Upper lobe of left lung (tissue), 6 donors: ENCODE results near the gene CALHM4. TPM values are rescaled to one million over a fixed set of nuclear protein-coding genes. Genes with fewer than 3 reads are reported as not detected.
"Not testable (repeated sequence)": the region's sequence is repeated elsewhere in the genome, so short reads cannot be mapped to it uniquely, and the experiment has no call there.

Source experiments
- ATAC-seq, 2 donors: fragments of 200-7000 bp; cut with Tn5 transposase; one replicate each; pipeline ENCODE4 v1.9.1; 2022; ENCODE audit warnings: mild to moderate bottlenecking in 2 of 2, moderate library complexity in 2 of 2; ENCODE audit not compliant: low FRiP score in 2 of 2
- DNase-seq, 2 donors: peaks; one replicate each; pipeline ENCODE4 v3.0.0-alpha.2; 2019 to 2020
- H3K27ac ChIP-seq, 4 donors: fragments of 200-600 bp; sonication (generic); one replicate each; pipeline ENCODE4 v1.5.1; 2016 to 2019
- H3K27me3 ChIP-seq, 4 donors: fragments of 200-600 bp; sonication (generic); one replicate each; pipeline ENCODE4 v1.5.1; 2017 to 2019
- H3K36me3 ChIP-seq, 4 donors: fragments of 200-600 bp; sonication (generic); one replicate each; pipeline ENCODE4 v1.5.1; 2016 to 2019
- H3K4me1 ChIP-seq, 4 donors: fragments of 200-600 bp; sonication (generic); one replicate each; pipeline ENCODE4 v1.5.1; 2018 to 2019
- H3K4me3 ChIP-seq, 4 donors: fragments of 200-600 bp; sonication (generic); one replicate each; pipeline ENCODE4 v1.5.1; 2017 to 2019; ENCODE audit warnings: mild to moderate bottlenecking in 2 of 4, moderate library complexity in 1 of 4
- H3K9me3 ChIP-seq, 4 donors: fragments of 200-600 bp; sonication (generic); one replicate each; pipeline ENCODE4 v1.5.1; 2018 to 2019
- CTCF ChIP-seq, 6 experiments: fragments of 450-650 bp in 4 of 6; fragments of 200-600 bp in 2 of 6; sonication (generic) in 2 of 6; IDR thresholded peaks; one replicate each; pipeline ENCODE4 v1.5.1; 2016 to 2019; ENCODE audit warnings: antibody characterized with exemption in 6 of 6
- EP300 ChIP-seq, 4 donors: sonication (generic); formaldehyde crosslinking; IDR thresholded peaks; one replicate each; pipeline ENCODE4 v1.5.1; 2017; ENCODE audit warnings: antibody characterized with exemption in 4 of 4, control low read depth in 2 of 4
- POLR2A ChIP-seq, 4 donors: fragments of 450-650 bp; IDR thresholded peaks; one replicate each; pipeline ENCODE4 v1.5.1; 2016 to 2017; ENCODE audit warnings: antibody characterized with exemption in 4 of 4, mild to moderate bottlenecking in 2 of 4
- POLR2AphosphoS5 ChIP-seq, 2 donors: sonication (generic); formaldehyde crosslinking; IDR thresholded peaks; one replicate each; pipeline ENCODE4 v1.5.1; 2017; ENCODE audit warnings: antibody characterized with exemption in 2 of 2
- WGBS, 2 donors: methylation state at CpG; one replicate each; pipeline ENCODE4 v1.1.5; 2017 to 2018; 5-methylcytosine and 5-hydroxymethylcytosine counted together
- total RNA-seq, 6 donors: library from RNA; depleted of rRNA in 4 of 6; stranded (reverse); fragments of >200 nt in 4 of 6; gene quantifications; one replicate each; pipeline versions ENCODE4 v1.1.0 to v1.2.1, GENCODE V29; 2016 to 2021
- donor health status: DM: no; HTN: no; CAD: no; lungs with moderate emphysema.
- donor health status: DM: no; HTN: yes; CAD: no; lungs with severe emphysema.

The CALHM4 gene
- total RNA-seq, 6 donors from 2014 or later = not detected

GRCh38 chr6:116586738-116587137 is 33.2 kb downstream of the CALHM4 start:
- 94 to 98% methylated on average over 2 of the region's 2 CpGs for WGBS, 2 donors
- ATAC-seq (no peak), DNase-seq (no peak)
- no peaks in the 10 kb centered on the region for H3K27me3 ChIP-seq
- H3K4me1 ChIP-seq = no peaks in the 10 kb centered on the region
- no peak overlapping the region for H3K4me3 ChIP-seq
- no peak overlapping the region for H3K27ac ChIP-seq
- H3K36me3 ChIP-seq = peaks cover 19 to 80% (median 31%) of the 10 kb centered on the region in 4 donors
- H3K9me3 ChIP-seq = no peaks in the 10 kb centered on the region
- TF ChIP-seq EP300 (IDR thresholded peaks at IDR 0.05) = no peak
- TF ChIP-seq POLR2AphosphoS5 (IDR thresholded peaks at IDR 0.05) = no peak
- no peak for TF ChIP-seq CTCF (IDR thresholded peaks at IDR 0.05)
- no peak for TF ChIP-seq POLR2A (IDR thresholded peaks at IDR 0.05)

GRCh38 chr6:116595247-116595646 is 41.7 kb downstream of the CALHM4 start:
- Histone ChIP-seq H3K27me3 (no peaks in the 10 kb centered on the region), H3K4me1 (no peaks in the 10 kb centered on the region), H3K4me3 (no peak overlapping the region), H3K36me3 (peaks cover 26 to 52% (median 30%) of the 10 kb centered on the region in 4 donors), H3K9me3 (no peaks in the 10 kb centered on the region), H3K27ac (no peak overlapping the region)
- WGBS, 2 donors = 54 to 74% methylated on average over 3 of the region's 3 CpGs
- DNase-seq (no peak), ATAC-seq (no peak)
- TF ChIP-seq POLR2A (IDR thresholded peaks at IDR 0.05) = no peak
- TF ChIP-seq EP300 (IDR thresholded peaks at IDR 0.05) = no peak
- TF ChIP-seq CTCF (IDR thresholded peaks at IDR 0.05) = no peak
- TF ChIP-seq POLR2AphosphoS5 (IDR thresholded peaks at IDR 0.05) = no peak

DNA sequence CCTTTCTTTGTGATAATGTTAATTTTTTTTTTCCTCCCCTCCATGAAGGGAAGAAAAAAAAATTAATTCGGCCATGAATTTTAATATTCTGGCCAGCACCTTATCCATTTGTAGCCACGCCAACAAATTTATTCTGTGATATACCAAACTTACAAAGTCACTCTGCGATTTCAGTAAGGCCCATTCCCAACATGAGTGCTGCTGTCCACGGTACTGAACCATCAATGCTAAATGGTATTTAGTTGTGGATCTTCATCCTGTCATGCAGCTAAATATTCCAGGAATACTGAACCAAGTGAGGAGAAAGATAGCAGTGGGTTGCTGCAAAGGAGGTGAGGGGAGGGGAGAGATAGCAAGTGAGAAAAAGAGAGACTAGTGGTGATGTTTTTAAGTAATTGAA is 43.3 kb downstream of the CALHM4 start:
- no peak for TF ChIP-seq POLR2A (IDR thresholded peaks at IDR 0.05)
- WGBS, 2 donors = 88 to 95% methylated on average over 4 of the region's 4 CpGs
- no peak for ATAC-seq
- no peak overlapping the region for H3K4me3 ChIP-seq
- no peaks in the 10 kb centered on the region for H3K4me1 ChIP-seq
- H3K27ac ChIP-seq = no peak overlapping the region
- H3K36me3 ChIP-seq = peaks cover 15 to 36% (median 17%) of the 10 kb centered on the region in 4 donors
- no peaks in the 10 kb centered on the region for H3K9me3 ChIP-seq
- DNase-seq = no peak
- no peaks in the 10 kb centered on the region for H3K27me3 ChIP-seq

GRCh38 chr6:116603916-116604315 is 50.4 kb downstream of the CALHM4 start:
- not testable (repeated sequence) for H3K4me1 ChIP-seq, H3K36me3 ChIP-seq, H3K4me3 ChIP-seq, ATAC-seq, H3K27me3 ChIP-seq, DNase-seq, H3K9me3 ChIP-seq, H3K27ac ChIP-seq
- WGBS, 2 donors = 95 to 96% methylated on average over 3 of the region's 3 CpGs

GRCh38 chr6:116604868-116605267 is 51.3 kb downstream of the CALHM4 start:
- not testable (repeated sequence) for ATAC-seq, H3K36me3 ChIP-seq, H3K4me1 ChIP-seq, DNase-seq, H3K9me3 ChIP-seq, H3K4me3 ChIP-seq, H3K27ac ChIP-seq, H3K27me3 ChIP-seq
- WGBS, 2 donors = 83 to 91% methylated on average over 3 of the region's 3 CpGs

DNA sequence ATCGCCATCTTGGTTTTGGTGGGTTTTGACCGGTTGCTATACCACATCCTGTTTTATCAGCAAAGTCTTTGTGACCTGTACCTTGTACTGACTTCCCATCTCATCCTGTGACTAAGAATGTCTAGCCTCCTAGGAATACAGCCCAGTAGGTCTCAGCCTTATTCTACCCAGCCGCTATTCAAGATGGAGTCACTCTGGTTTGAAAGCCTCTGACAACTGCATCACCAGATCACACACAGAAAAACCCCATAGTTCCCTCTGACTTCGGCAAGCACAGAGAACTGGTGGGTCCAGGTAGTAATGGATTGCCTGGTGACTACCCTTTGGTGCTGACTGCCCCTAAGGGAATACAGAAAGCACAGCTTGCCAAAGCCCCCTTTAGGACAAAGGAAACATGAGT is 52.4 kb downstream of the CALHM4 start:
- TF ChIP-seq EP300 (IDR thresholded peaks at IDR 0.05) (no peak), CTCF (IDR thresholded peaks at IDR 0.05) (no peak), POLR2AphosphoS5 (IDR thresholded peaks at IDR 0.05) (no peak), POLR2A (IDR thresholded peaks at IDR 0.05) (no peak)
- no peaks in the 10 kb centered on the region for H3K27me3 ChIP-seq
- no peak for ATAC-seq

More for the DNA sequence above, 52.4 kb downstream of the CALHM4 start:
- DNase-seq = no peak
- Histone ChIP-seq H3K36me3 (peaks cover 0 to 2% (median 0%) of the 10 kb centered on the region in 4 donors), H3K9me3 (no peaks in the 10 kb centered on the region), H3K27ac (no peak overlapping the region), H3K4me3 (no peak overlapping the region), H3K4me1 (no peaks in the 10 kb centered on the region)
- 92 to 94% methylated on average over 4 of the region's 4 CpGs for WGBS, 2 donors

Other genes with a start within 250 kb of the CALHM4 start
- 10 to 100 TPM; 20.1 to 68.1 (median 40.6) TPM for gene DSE, start 182.8 kb upstream of the CALHM4 start, total RNA-seq
- gene CALHM6, start 92.4 kb upstream of the CALHM4 start, total RNA-seq = 10 to 100 TPM in 1 of 6 donors, 1 to 10 TPM in 3, not detected in 2; 2.7 to 23.0 (median 7.1) TPM
- 1 to 10 TPM in 4 of 6 donors, under 1 TPM in 2; 0.76 to 2.9 (median 1.2) TPM for gene CALHM5, start 42.1 kb upstream of the CALHM4 start, total RNA-seq
- 1 to 10 TPM in 1 of 6 donors, under 1 TPM in 2, not detected in 3; 0.20 to 1.4 (median 0.29) TPM for gene TRAPPC3L, start 8.1 kb upstream of the CALHM4 start, total RNA-seq
- 10 to 100 TPM; 11.5 to 35.1 (median 30.9) TPM for gene RWDD1, start 17.8 kb downstream of the CALHM4 start, total RNA-seq
- 10 to 100 TPM in 2 of 6 donors, 1 to 10 TPM in 4; 1.2 to 28.7 (median 4.7) TPM for gene RSPH4A, start 62.7 kb downstream of the CALHM4 start, total RNA-seq
- gene ZUP1, start 115.0 kb downstream of the CALHM4 start, total RNA-seq = 10 to 100 TPM in 2 of 6 donors, 1 to 10 TPM in 4; 4.6 to 17.8 (median 9.5) TPM
- gene KPNA5, start 127.5 kb downstream of the CALHM4 start, total RNA-seq = 10 to 100 TPM in 3 of 6 donors, 1 to 10 TPM in 3; 3.1 to 20.1 (median 9.2) TPM
- gene FAM162B, start 212.0 kb downstream of the CALHM4 start, total RNA-seq = 10 to 100 TPM in 1 of 6 donors, 1 to 10 TPM in 4, under 1 TPM in 1; 0.89 to 14.3 (median 4.1) TPM